ENCODE results near the gene ACOXL.

Gene ACOXL

DNA sequence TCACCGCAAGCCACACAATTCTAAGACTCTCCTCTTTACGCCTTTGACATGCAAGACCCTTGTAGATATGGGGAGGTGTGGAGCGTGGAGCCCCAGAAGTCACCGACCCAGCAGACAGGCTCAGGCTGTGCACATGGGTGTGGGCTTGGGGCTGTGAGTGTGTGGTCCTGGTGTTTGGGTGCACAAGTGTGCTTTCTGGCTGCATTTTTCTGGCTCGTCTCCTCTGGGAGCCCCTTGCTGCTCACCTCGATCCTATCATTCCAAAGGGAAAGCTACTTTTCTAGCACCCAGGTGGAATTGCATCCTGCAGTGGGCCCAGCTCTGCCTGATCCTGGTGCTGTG lies 143.0 kb downstream of the ACOXL start:
- DNase-seq (ENCODE audit: low read depth in 2 of 2), result no peak

DNA sequence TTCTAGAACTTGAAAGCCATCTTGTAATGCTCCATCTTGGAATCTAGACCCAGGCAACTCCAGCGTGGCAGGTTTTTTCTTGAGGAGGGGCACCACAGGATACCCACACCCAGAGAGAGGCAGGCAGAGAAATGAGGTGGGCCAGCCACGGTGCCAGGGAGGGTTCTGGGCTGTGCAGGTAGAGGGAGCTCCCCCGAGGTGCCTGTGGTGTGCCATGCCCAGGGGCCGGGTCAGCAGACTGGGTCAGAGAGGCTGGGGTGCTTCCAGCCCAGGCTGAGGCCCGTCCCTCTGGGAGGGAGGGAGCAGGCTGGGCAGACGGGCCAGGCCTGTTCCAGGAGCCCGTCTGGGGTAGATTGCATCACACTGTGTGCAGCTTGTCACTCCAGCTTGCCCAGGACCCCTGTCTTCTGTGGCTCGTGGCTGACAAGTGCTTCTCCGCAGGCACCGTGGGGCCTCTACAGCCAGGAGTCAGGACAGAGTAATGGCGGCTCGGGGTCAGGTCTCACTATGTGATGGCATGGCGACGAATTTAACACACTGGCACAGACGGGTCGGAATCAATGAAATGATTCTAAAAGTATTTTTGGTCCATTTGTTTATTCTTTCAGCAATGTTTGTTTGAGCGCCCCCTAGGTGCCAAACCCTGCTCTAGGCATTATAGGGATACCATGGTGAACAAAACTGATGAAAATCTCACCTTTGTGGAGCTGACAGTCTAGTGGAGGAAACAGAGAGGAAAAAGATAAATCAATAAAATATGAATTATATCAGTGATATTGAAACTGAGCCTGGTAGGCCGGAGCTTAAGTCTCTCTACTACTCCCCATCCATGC lies 144.0 kb downstream of the ACOXL start:
- no peak for DNase-seq (ENCODE audit: low read depth in 2 of 2)

DNA sequence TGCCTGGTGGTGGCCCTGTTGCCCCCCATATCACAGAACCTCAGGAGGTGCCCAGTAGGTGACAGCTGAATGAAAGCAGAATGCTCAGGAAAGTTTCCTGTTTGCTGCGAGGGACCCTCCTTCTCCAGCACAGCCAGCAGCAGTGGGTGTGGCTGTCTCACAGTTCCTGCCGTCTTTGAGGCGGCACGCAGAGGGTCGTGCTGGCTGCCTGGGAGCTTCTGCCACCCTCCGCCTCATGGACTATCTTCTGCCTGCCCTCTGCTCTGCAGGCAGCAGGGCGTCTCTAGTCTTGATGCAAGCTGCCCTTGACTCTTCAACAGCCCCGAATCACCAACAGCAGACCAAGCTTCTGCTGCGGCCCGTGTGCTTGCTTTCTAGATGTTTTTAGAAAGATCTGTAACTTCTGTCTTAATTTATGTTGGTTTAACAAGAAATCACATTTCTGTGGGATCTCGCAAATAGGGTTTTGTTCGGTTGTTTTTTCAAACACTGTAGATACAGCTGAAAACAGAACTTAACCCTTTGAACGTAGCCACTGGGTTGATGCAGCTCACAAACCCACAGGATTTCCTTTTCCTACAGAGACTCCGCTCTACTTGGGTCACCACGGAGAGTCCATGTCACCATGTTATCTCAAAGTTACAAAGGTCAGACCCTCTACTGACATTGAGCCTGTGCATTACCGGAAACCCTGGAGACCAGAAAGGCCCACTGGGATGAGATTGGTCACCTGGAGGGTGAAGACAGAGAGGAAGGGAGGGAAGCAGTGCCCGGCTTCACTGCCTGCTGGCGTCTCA lies 144.9 kb downstream of the ACOXL start:
- DNase-seq (ENCODE audit: low read depth in 2 of 2), result no peak

DNA sequence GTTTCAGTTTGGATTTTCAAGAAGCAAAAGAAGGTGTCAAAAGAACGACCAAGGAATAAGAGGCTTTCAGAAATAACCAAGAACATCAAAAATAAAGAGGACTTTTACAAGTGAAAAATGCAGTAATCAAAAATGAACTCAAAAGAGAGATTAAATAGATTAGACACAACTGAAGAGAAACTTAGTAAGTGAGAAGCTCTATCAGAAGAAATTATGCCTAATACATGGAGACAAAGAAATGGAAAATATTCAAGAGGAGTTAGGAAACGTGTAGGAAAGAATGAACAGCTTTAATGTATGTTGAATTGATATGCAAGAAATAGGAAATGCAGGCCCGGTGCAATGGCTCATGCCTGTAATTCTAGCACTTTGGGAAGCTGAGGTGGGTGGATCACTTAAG lies 145.8 kb downstream of the ACOXL start:
- DNase-seq (ENCODE audit: low read depth in 2 of 2), result no peak

DNA sequence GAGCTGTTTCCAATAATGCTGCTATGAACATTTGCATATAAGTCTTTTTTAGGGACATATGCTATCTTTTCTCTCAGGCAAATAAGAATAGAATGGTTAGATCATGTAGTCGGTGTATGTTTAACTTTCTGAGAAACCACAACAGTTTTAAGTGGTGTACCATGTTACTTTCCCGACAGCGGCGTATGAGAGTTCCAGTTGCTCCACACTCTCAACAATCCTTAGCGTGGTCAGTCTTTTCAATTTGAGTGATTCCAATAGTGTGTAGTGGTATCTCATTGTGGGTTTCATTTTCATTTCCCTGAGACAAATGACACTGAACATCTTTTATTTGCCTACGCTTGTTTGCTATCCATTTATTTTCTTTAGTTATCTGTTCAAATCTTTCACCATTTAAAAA lies 149.5 kb downstream of the ACOXL start:
- DNase-seq (ENCODE audit: low read depth in 2 of 2), result no peak

DNA sequence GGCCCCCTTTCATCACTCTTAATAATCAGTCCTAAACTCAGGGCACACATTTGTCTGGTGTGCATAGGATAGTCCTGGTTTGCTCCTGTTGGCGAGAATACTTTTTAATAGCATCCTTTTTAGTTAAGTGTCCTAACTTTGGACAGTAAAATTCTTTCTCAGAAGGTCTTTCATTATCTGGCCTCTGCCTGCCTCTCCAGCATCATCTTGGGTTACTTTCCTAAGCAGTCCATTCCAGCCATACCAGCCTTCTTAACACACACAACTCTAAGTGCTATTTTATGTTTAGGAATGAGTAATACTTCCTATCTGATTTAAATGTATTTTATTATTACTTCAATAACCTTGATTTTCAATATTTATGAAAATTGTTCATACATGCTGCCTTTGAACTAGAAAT lies 151.0 kb downstream of the ACOXL start:
- DNase-seq (ENCODE audit: low read depth in 2 of 2), result no peak

DNA sequence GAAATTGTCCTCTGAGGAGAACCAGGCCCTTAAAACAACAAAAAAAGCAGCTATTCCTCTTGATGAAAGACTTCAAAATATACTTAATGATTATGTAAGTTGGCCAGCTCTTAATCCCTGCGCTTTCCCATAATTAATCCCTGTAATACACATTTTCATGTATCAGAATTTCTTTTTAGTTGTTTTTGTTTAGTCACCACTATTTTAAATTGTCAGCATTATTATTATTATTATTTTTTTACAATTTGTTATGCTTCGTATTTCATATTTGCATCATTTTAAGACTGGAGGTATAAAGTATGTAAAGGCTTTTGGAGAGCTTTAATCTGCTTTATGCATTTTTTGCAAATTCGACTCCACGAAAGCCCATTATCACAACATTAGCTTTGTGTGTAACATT lies 152.9 kb downstream of the ACOXL start:
- DNase-seq (ENCODE audit: low read depth in 2 of 2), result no peak

DNA sequence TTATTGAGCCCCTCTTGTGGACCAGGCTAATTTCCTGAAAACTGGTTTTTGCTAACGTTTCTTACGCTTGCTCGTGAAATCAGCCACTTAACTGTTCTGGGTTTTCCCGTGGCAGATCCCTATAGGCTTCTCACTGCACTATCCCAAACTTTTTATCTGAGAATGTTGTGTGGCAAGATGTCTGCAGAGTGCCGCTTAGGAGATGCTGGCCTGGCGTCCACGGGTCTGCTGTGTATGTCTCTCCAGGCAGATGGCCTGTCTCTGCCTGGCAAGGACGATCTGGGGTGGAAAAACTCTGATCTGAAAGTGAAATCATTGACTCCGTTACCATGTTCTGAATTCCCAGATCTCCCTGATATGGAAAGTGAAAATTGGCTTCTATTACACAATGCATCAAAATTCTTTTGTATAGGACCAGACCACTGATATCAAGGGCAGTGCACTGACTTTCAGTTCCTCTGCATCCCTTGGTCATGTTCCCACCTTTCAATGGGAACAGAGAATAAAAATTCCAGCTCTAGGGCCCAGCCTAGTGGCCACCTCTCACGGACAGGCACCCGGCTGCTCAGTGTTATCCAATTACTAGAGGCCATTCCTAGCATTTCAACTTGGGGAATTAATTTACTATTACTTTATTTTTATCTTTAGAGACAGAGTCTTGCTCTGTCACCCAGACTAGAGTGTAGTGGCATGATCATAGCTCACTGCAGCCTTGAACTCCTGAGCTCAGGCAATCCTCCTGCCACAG lies 154.6 kb downstream of the ACOXL start:
- DNase-seq (ENCODE audit: low read depth in 2 of 2), result no peak

DNA sequence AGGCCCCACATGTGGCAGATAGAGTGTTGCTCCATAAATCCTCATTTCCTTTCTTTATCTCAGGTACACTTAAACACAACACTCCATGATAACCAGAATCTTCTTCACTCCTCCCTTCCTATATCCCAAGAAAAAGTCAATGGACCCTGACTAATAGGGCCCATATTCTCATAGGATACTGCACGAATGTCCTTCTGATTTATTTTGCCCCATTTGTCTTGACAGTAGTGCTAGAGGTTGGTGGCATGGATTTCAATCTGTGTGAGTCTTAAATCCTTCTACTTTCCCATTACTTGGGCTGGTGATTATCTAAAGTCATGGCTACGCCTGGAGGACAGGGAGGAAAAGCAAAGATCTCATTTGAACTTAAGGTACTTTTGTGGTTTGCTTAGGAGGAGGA lies 156.0 kb downstream of the ACOXL start:
- no peak for DNase-seq (ENCODE audit: low read depth in 2 of 2)

DNA sequence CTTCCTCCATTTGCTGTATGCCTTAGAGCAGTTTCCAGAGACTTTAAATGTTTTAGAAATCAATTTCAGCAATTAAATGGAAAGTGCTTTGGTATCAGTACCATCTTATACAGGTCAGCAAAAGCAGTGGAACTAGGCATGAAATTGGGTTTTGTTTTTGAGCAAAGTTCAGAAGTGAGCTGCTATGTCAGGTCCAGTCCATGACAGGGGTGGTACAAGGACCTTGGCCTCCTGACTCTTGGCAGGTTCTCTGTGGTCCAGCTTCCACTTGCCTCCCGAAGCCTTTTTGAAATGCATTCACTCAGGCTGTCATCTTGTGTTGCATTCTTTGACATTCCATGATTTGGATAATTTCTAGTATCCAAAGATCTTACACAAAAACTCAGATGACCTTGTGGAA lies 159.3 kb downstream of the ACOXL start:
- DNase-seq (ENCODE audit: low read depth in 2 of 2), result no peak

DNA sequence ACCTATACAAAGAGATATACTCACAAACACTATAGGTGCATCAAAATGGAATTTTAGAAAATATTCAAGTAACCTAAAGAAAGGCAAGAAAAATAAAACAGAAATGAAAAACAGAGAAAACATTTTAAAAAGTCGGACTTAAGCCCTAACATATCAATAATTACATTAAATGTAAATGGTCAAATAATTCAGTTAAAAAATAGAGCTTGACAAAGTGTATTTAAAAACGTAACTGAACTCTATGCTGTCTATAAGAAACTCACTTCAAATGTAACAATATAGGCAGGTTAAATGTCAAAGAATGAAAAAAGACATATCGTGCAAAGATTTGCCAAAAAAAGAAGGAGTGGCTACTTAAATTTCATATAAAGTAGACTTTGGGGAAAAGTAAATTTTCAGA lies 163.9 kb downstream of the ACOXL start:
- DNase-seq (ENCODE audit: low read depth in 2 of 2), result no peak

DNA sequence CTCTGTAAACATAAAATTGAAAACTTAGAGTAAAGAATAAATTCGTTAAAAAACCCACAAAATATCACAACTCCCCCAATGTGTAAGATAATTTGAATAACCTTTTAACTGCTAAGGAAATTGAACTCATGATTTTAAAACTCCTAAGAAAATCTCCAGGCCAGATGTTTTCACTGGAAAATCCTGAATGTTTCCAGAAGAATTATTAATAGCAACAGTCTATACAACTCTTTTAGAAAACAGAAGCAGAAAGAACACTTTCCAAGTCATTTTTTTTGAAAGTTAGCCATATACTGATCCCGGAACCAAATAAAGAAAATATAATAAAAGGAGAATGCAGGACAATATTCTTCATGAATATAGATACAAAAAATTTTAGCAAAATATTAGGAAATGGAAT lies 165.6 kb downstream of the ACOXL start:
- DNase-seq (ENCODE audit: low read depth in 2 of 2), result no peak

DNA sequence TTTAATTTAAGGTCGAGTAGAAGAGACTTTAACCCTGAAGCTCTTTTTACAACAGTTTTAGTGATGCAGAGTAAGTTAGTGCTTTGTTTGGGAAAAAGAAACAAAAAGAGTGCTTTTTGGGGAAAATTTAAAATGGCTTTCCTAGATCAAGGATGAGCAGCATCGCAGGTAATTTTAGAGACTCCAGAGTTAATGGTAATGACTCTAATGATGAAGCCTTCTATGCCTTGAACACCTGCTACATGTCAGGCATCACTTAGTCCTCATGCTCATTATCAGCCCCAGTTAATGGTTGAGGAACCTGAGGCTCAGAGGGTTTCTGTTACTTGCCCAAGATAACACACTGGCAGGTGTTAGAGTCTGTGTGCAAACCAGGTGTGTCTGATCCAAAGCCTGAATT lies 167.8 kb downstream of the ACOXL start:
- DNase-seq (ENCODE audit: low read depth in 2 of 2), result no peak

DNA sequence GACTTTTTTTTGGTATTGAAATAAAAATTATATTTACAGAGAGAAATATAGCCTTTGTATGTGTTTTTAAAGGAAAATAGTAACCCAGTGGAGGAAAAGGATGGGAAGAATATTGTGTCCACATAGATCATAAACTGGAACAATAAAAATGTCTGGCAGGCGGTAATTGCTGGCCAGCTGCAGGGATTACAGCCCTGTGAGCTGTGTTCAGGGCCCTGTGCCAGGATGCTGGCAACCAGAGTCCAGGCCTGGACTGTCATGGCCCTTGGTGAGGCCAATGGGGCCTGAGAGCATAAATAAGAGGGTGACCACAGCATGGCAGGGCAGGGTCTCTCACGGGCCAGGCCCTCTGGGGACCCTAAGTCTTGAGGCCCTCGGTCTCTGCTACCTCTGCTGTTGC lies 171.2 kb downstream of the ACOXL start:
- DNase-seq (ENCODE audit: low read depth in 2 of 2), result no peak

DNA sequence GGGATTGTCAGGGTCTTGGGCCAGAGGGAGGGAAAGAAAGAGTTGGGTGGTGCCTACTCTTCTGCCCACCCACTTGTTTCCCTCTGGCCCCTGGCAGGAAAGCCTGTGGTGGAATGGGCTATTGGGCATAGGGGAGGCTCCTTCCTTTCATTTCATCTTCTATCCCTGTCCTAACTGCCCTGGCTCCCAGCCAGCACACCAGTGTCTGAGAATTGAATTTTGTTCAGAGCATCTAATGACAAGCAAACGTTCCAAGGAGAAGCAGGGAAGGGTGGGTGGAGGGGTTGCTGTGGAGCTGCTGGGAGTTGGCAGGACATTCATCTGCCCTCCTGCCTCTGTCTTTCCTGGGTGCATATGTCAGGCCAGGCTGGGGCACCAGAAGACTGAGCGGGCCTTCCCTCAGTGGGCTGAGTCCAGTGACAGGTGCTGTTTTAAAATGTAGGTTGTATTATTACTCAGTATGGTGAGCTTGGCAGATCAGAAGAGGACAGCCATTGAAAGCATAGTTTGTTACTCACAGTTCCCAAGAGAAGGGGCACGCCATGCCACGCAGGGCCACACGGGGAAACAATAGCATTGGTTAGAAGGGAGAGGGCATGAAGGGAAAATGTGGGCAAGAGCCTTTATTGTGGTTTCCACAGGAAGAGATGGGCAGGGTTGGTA lies 171.9 kb downstream of the ACOXL start:
- DNase-seq (ENCODE audit: low read depth in 2 of 2), result no peak

DNA sequence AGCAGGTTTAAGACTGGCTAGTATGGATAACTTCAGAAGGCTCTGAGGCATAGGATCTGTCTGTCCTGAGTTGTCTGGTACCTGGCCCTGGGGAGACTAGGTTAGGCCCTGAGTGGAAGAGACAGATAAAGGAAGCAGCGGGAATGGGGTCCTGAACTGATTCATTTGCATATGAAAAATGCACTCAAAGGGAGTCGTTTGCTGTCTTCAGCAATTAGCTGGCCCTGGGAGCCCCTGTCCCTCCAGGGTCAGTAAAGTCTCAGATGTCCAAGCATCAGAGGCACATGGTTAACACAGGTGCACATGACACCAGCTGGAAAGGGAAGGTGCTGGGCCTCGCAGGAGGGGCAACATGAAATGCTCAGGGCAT lies 172.4 kb downstream of the ACOXL start:
- no peak for DNase-seq (ENCODE audit: low read depth in 2 of 2)

DNA sequence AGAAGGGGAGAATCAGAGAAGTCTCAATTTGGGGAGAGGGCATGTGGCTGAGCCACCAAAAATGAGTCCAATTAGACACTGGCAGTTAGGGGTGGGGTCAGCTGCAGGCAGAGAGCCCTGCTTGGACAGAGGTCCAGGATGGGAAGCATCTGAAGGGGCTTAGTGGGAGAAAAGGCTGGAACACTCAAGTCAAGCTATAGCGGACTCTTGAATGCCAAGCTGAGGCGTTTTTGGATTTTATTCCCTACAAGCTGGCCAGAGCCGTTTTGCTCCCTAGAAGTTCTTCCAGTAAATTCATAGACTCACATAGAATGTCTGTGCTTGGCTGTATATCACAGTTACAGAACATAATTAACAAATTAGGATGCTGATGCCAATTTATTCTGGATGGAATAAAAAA lies 172.8 kb downstream of the ACOXL start:
- DNase-seq (ENCODE audit: low read depth in 2 of 2), result no peak

DNA sequence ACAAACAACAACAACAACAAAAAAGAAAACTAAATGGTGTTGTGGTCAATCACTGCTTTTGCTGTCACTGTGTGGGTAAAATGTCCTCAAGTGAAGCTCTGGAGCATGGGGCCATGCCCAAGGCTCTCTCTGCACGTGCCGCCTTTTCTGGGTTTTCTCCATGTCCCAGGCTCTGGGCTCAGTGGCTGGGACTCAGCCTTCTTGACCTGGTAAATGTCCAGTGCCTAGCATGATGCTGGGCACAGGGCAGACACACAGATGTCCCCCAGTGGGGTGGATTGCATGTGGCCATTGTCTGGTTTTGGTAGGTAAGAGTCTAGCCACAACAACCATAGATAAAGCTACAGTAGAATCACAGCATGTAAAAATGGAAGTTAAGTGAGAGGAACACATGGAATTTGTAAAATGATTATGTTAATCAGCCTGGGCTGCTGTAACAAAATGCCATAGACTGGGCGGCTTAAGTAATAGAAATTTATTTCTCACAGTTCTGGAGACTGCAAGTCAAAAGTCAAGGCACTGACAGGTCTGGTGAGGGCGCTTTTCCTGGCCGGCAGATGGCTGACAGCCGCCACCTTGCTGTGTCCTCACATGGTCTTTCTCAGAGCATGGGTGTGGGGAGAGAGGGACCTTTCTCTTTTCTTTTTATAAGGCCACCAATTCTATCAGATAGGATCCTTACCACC lies 174.4 kb downstream of the ACOXL start:
- no peak for DNase-seq (ENCODE audit: low read depth in 2 of 2)

DNA sequence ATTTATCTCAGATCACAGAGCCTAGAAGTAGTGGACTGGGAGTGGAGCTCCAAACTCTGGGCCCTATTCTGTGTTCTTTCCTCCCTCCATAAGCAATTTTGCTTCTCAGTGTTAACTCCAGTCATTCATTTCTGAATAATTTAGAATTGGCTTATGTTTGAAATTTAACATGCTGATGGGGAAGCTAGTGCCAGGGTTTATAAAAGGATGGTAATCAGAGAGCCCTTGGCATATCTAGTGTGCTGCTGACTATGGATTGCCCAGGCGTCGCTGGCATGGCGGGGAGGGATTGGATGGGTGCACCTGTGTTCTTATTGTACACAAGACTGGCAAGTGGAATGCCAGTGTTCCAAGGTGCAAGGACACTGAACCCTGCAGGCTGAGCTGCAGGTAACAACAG lies 177.1 kb downstream of the ACOXL start:
- no peak for DNase-seq (ENCODE audit: low read depth in 2 of 2)

DNA sequence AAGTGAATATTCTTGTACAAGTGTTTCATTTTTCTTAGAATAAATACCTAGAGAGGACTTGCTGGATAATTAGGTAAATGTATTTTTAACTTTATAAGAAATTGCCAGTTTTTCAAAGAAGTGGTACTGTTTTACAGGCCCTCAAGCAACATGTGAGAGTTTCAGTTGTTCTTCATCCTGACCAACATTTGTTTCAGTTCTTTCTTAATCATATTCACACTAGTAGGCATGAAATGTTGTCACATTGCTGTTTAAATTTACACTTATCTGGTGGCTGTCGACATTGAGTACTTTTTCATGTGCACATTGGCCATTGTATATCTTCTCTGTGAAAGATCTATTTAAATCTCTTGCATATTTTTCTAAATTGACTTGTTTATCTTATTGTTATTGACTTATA lies 178.1 kb downstream of the ACOXL start:
- DNase-seq (ENCODE audit: low read depth in 2 of 2), result no peak

DNA sequence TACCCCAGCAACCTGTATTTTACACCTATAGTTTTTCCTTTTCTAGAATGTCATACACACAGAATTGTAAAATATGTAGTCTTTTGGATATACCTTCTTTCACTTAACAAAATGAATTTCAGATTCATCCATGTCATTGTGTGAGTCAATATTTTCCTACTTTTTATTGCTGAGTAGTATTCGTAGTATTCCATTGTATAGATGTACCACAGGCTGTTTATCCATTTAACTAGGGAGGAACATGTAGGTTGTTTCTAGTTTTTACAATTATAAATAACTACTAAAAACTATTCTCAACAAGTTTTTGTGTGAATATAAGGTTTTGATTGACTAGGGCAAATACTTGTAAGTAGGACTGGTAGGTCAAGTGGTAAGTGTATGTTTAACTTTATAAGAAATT lies 187.4 kb downstream of the ACOXL start:
- no peak for DNase-seq (ENCODE audit: low read depth in 2 of 2)

DNA sequence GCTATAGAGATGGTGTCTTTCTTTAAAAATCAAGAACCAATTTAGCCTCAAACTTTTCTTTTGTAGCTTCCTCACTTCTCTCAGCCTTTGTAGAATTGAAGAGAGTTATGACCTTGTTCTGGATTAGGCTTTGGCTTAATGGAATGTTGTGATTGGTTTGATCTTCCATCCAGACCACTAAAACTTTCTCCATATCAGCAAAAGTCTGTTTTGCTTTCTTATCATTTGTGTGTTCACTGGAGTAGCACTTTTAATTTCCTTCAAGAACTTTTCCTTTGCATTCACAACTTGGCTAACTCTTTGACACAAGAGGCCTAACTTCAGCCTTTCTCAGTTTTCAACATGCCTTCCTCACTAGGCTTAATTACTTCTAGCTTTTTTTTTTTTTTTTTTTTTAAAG lies 193.1 kb downstream of the ACOXL start:
- DNase-seq (ENCODE audit: low read depth in 2 of 2), result no peak

Data from stimulated activated CD8-positive, alpha-beta memory T cell treated with anti-CD3 and anti-CD28 coated beads, Interleukin-7, amount 100 ng/mL, for 4 hours (primary cell).